ENCODE results near the gene TXN2.

TXN2 gene

GRCh38 chr22:36472689-36473088 is 8.8 kb downstream of the TXN2 start:
- TF ChIP-seq EZH2 (IDR thresholded peaks at IDR 0.05; ENCODE audit: borderline replicate concordance, low read length), result no peak
- TF ChIP-seq CTCF (IDR thresholded peaks at IDR 0.05; ENCODE audit: low read length), result no peak
- Histone ChIP-seq H2AFZ (ENCODE audit: low read length) (no peak overlapping the region), H3K27ac (ENCODE audit: low read depth, low read length, poor library complexity, severe bottlenecking) (no peak overlapping the region), H3K4me1 (ENCODE audit: insufficient read depth, low read length, severe bottlenecking) (no peaks in the 10 kb centered on the region), H3K9me2 (ENCODE audit: low read depth, low read length) (no peaks in the 10 kb centered on the region), H3K79me2 (ENCODE audit: insufficient read depth, low read length) (no peaks in the 10 kb centered on the region), H3K9me3 (ENCODE audit: low read length) (no peaks in the 10 kb centered on the region), H3K9ac (ENCODE audit: low read length) (no peak overlapping the region), H4K20me1 (ENCODE audit: insufficient read depth, low read length) (no peaks in the 10 kb centered on the region), H3K4me2 (ENCODE audit: low read length) (no peak overlapping the region), H3K27me3 (ENCODE audit: insufficient read depth, low read length) (no peaks in the 10 kb centered on the region), H3K4me3 (ENCODE audit: low read depth, low read length, poor library complexity, severe bottlenecking) (no peak overlapping the region), H3F3A (ENCODE audit: insufficient read depth, low read length) (no peaks in the 10 kb centered on the region), H3K36me3 (ENCODE audit: insufficient read depth, low read length) (peaks cover 82% of the 10 kb centered on the region)

GRCh38 chr22:36471341-36471821 is 10.1 kb downstream of the TXN2 start:
- Histone ChIP-seq H3K79me2 (ENCODE audit: insufficient read depth, low read length) (no peaks in the 10 kb centered on the region), H3K27me3 (ENCODE audit: insufficient read depth, low read length) (no peaks in the 10 kb centered on the region), H3K9me2 (ENCODE audit: low read depth, low read length) (no peaks in the 10 kb centered on the region), H3K4me1 (ENCODE audit: insufficient read depth, low read length, severe bottlenecking) (no peaks in the 10 kb centered on the region), H2AFZ (ENCODE audit: low read length) (no peak overlapping the region), H3K9ac (ENCODE audit: low read length) (no peak overlapping the region), H3F3A (ENCODE audit: insufficient read depth, low read length) (no peaks in the 10 kb centered on the region), H3K4me3 (ENCODE audit: low read depth, low read length, poor library complexity, severe bottlenecking) (no peak overlapping the region), H4K20me1 (ENCODE audit: insufficient read depth, low read length) (no peaks in the 10 kb centered on the region), H3K27ac (ENCODE audit: low read depth, low read length, poor library complexity, severe bottlenecking) (no peak overlapping the region), H3K4me2 (ENCODE audit: low read length) (no peak overlapping the region), H3K9me3 (ENCODE audit: low read length) (no peaks in the 10 kb centered on the region), H3K36me3 (ENCODE audit: insufficient read depth, low read length) (peaks cover 82% of the 10 kb centered on the region)
- TF ChIP-seq EZH2 (IDR thresholded peaks at IDR 0.05; ENCODE audit: borderline replicate concordance, low read length), result no peak
- no peak for TF ChIP-seq CTCF (IDR thresholded peaks at IDR 0.05; ENCODE audit: low read length)

- TF ChIP-seq CTCF (IDR thresholded peaks at IDR 0.05; ENCODE audit: low read length) (no peak), EZH2 (IDR thresholded peaks at IDR 0.05; ENCODE audit: borderline replicate concordance, low read length) (no peak)
- H3K9me3 ChIP-seq (ENCODE audit: low read length), result no peaks in the 10 kb centered on the region
- no peaks in the 10 kb centered on the region for H4K20me1 ChIP-seq (ENCODE audit: insufficient read depth, low read length)
- no peak overlapping the region for H2AFZ ChIP-seq (ENCODE audit: low read length)
- H3F3A ChIP-seq (ENCODE audit: insufficient read depth, low read length), result no peaks in the 10 kb centered on the region
- no peak overlapping the region for H3K27ac ChIP-seq (ENCODE audit: low read depth, low read length, poor library complexity, severe bottlenecking)
- no peaks in the 10 kb centered on the region for H3K9me2 ChIP-seq (ENCODE audit: low read depth, low read length)
- no peaks in the 10 kb centered on the region for H3K27me3 ChIP-seq (ENCODE audit: insufficient read depth, low read length)
- no peaks in the 10 kb centered on the region for H3K79me2 ChIP-seq (ENCODE audit: insufficient read depth, low read length)
- peaks cover 81% of the 10 kb centered on the region for H3K36me3 ChIP-seq (ENCODE audit: insufficient read depth, low read length)
- H3K9ac ChIP-seq (ENCODE audit: low read length), result no peak overlapping the region
- H3K4me2 ChIP-seq (ENCODE audit: low read length), result no peak overlapping the region
- H3K4me3 ChIP-seq (ENCODE audit: low read depth, low read length, poor library complexity, severe bottlenecking), result no peak overlapping the region
- no peaks in the 10 kb centered on the region for H3K4me1 ChIP-seq (ENCODE audit: insufficient read depth, low read length, severe bottlenecking)
Measured at GRCh38 chr22:36470994-36471331, 10.5 kb downstream of the TXN2 start.

Measured in OCI-LY1 (cell line).